ENCODE results near the gene CISH.

DNA sequence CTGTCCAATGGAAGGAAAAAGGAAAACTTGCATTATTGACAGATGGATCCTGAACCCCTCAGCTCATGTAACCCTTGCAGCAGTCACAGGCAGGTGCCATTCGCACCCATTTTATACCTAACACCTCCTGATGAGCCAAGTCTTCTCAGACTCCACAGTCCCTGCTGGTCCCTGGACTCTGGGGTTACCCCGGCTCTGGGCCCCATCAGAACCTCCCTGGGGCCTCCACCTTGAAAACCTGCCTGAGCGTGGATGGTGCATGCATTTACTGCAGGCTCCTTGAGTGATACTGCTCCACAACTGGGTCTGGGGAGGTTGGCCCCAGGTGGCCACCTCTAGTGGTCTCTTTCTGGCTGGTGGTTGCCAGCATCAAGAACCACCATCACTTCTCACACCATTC lies 47.3 kb upstream of the CISH start:
- TF ChIP-seq, protein P1, sequence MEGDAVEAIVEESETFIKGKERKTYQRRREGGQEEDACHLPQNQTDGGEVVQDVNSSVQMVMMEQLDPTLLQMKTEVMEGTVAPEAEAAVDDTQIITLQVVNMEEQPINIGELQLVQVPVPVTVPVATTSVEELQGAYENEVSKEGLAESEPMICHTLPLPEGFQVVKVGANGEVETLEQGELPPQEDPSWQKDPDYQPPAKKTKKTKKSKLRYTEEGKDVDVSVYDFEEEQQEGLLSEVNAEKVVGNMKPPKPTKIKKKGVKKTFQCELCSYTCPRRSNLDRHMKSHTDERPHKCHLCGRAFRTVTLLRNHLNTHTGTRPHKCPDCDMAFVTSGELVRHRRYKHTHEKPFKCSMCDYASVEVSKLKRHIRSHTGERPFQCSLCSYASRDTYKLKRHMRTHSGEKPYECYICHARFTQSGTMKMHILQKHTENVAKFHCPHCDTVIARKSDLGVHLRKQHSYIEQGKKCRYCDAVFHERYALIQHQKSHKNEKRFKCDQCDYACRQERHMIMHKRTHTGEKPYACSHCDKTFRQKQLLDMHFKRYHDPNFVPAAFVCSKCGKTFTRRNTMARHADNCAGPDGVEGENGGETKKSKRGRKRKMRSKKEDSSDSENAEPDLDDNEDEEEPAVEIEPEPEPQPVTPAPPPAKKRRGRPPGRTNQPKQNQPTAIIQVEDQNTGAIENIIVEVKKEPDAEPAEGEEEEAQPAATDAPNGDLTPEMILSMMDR (IDR thresholded peaks at IDR 0.05; ENCODE audit: low read depth, low read length), result no peak
- TF ChIP-seq, protein P2, sequence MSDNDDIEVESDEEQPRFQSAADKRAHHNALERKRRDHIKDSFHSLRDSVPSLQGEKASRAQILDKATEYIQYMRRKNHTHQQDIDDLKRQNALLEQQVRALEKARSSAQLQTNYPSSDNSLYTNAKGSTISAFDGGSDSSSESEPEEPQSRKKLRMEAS (IDR thresholded peaks at IDR 0.05; ENCODE audit: low read depth, low read length), result no peak

All from NB4 (cell line).